ENCODE measurements around the gene KLHL11.

GRCh38 chr17:41914358-41914766 is 49.1 kb upstream of the KLHL11 start:
- TF ChIP-seq CTCF (IDR thresholded peaks at IDR 0.05; ENCODE audit: low read length) (no peak), EZH2 (IDR thresholded peaks at IDR 0.05; ENCODE audit: borderline replicate concordance, low read length) (no peak)

Measured in OCI-LY1 (cell line).